Common myeloid progenitor, CD34-positive (primary cell): ENCODE measurements around the gene AMIGO1.

Experiments used
- CTCF ChIA-PET: fragments of 350-600 bp; sonication (Branson Sonifier 250); formaldehyde crosslinking; loops from one replicate; lab custom pipeline; 2021; ENCODE audit warnings: antibody characterized with exemption; lab: Charles Lee
- POLR2A ChIA-PET: fragments of 350-600 bp; sonication (Branson Sonifier 250); formaldehyde crosslinking; loops from one replicate; lab custom pipeline; 2021; ENCODE audit warnings: antibody characterized with exemption; lab: Charles Lee
- DNase-seq, 3 donors: peaks; one replicate each; pipeline versions ENCODE4 v3.0.0 to v3.0.0-alpha.2; 2013
- H3K27ac ChIP-seq, 2 experiments: 1 replicate in 1 of 2; 2 replicates in 1 of 2; pipeline ENCODE4 v1.7.0; 2013; ENCODE audit warnings: inconsistent platforms in 2 of 2, low read length in 2 of 2, mild to moderate bottlenecking in 2 of 2, low read depth in 1 of 2, moderate library complexity in 1 of 2; ENCODE audit not compliant: severe bottlenecking in 2 of 2, insufficient read depth in 1 of 2, poor library complexity in 1 of 2
- H3K27me3 ChIP-seq, 5 experiments: replicated peaks in 2 of 5; 1 replicate in 3 of 5; 2 replicates in 2 of 5; pipeline versions ENCODE4 v1.6.1 to v1.7.0; 2013; ENCODE audit warnings: low read length in 4 of 5, mild to moderate bottlenecking in 2 of 5, moderate library complexity in 2 of 5, inconsistent platforms in 1 of 5; ENCODE audit not compliant: insufficient read depth in 5 of 5, control insufficient read depth in 4 of 5
- H3K36me3 ChIP-seq, 4 experiments: 1 replicate in 2 of 4; 2 replicates in 2 of 4; pipeline versions ENCODE4 v1.6.1 to v1.7.0; 2013; ENCODE audit warnings: low read length in 3 of 4, control low read depth in 1 of 4, mild to moderate bottlenecking in 1 of 4; ENCODE audit not compliant: control insufficient read depth in 4 of 4, insufficient read depth in 4 of 4
- H3K4me1 ChIP-seq, 4 experiments: 1 replicate in 3 of 4; 2 replicates in 1 of 4; pipeline versions ENCODE4 v1.6.1 to v1.7.1; 2013; ENCODE audit warnings: low read length in 3 of 4, mild to moderate bottlenecking in 3 of 4, control low read depth in 1 of 4, inconsistent platforms in 1 of 4, moderate library complexity in 1 of 4; ENCODE audit not compliant: control insufficient read depth in 4 of 4, insufficient read depth in 4 of 4; ENCODE audit errors: control extremely low read depth in 1 of 4
- H3K4me3 ChIP-seq, 7 experiments: 1 replicate in 4 of 7; 2 replicates in 3 of 7; pipeline versions ENCODE4 v1.5.1 to v1.7.0; 2013; ENCODE audit warnings: mild to moderate bottlenecking in 7 of 7, low read length in 6 of 7, moderate library complexity in 6 of 7, inconsistent platforms in 2 of 7, low read depth in 2 of 7, control low read depth in 1 of 7; ENCODE audit not compliant: insufficient read depth in 4 of 7, control insufficient read depth in 1 of 7; ENCODE audit errors: extremely low read depth in 1 of 7
- H3K9me3 ChIP-seq, 5 experiments: 1 replicate in 4 of 5; 2 replicates in 1 of 5; pipeline versions ENCODE4 v1.6.1 to v1.7.1; 2013; ENCODE audit warnings: low read length in 4 of 5, mild to moderate bottlenecking in 2 of 5, inconsistent platforms in 1 of 5, low read depth in 1 of 5, moderate library complexity in 1 of 5; ENCODE audit not compliant: control insufficient read depth in 4 of 5, insufficient read depth in 2 of 5; ENCODE audit errors: control extremely low read depth in 1 of 5
- WGBS: methylation state at CpG from one replicate; pipeline ENCODE4 v1.1.5; 2013; ENCODE audit not compliant: insufficient coverage; 5-methylcytosine and 5-hydroxymethylcytosine counted together

Gene AMIGO1

GRCh38 chr1:109497449-109498160 lies 11.9 kb downstream of the AMIGO1 start:
- Histone ChIP-seq H3K27me3 (no peaks in the 10 kb centered on the region), H3K36me3 (peaks cover 6 to 46% (median 28%) of the 10 kb centered on the region in 4 experiments), H3K4me3 (no peak overlapping the region), H3K9me3 (no peaks in the 10 kb centered on the region), H3K4me1 (peaks cover 0 to 36% (median 20%) of the 10 kb centered on the region in 4 experiments), H3K27ac (no peak overlapping the region)
- DNase-seq, result no peak
- ChIA-PET CTCF (interaction anchor here (0.6 to 39.1 kb wide), 8 partner anchors 6 to 175 kb away, joined by 3 to 1203 read pairs (median 50); partner anchors contain the start of genes AMIGO1, ATXN7L2, CYB561D1 and GPR61), POLR2A (no interaction called here)
- 83% methylated on average over 7 of the region's 9 CpGs for WGBS

DNA sequence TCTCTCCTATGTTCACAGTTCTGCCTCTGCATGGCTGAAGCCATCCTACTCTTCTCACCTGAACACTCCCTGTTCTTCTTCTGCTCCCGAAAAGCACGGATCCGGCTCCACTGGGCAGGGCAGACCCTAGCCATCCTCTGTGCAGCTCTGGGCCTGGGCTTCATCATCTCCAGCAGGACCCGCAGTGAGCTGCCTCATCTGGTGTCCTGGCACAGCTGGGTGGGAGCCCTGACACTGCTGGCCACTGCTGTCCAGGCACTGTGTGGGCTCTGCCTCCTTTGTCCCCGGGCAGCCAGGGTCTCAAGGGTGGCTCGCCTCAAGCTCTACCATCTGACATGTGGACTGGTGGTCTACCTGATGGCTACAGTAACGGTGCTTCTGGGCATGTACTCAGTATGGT lies 13.8 kb downstream of the AMIGO1 start:
- CTCF ChIA-PET, result interaction anchor here (1.4 to 39.1 kb wide), 5 partner anchors 8 to 39 kb away, joined by 4 to 1203 read pairs (median 10); partner anchors contain the start of genes AMIGO1 and GPR61

GRCh38 chr1:109493805-109494539 lies 15.6 kb downstream of the AMIGO1 start, which contains the start of gene CYB561D1:
Gene CYB561D1, plus strand, starts transcription at chr1:109494094. Its CDS starts 46 bp downstream, at chr1:109494140.
- Histone ChIP-seq H3K27me3 (no peaks in the 10 kb centered on the region), H3K36me3 (peaks cover 4 to 44% (median 25%) of the 10 kb centered on the region in 4 experiments), H3K9me3 (no peaks in the 10 kb centered on the region), H3K27ac (peak within 1 kb of the TSS in 1 of 2 experiments; percentile 52), H3K4me1 (peaks cover 0 to 16% (median 10%) of the 10 kb centered on the region in 4 experiments), H3K4me3 (peak within 1 kb of the TSS; percentile 89 to 99 (median 94))
- under 1% methylated on average over 24 of the region's 44 CpGs for WGBS
- ChIA-PET CTCF (interaction anchor here (0.8 to 39.1 kb wide), 10 partner anchors 9 to 143 kb away, joined by 3 to 1203 read pairs (median 7); partner anchors contain the start of genes AMIGO1, ATXN7L2, GNAI3 and GPR61), POLR2A (interaction anchor here (1.4 kb wide), 2 partner anchors 16 to 68 kb away, joined by 3 to 7 read pairs; no protein-coding TSS in a partner anchor)
- DNase-seq, result peak; percentile 84 to 92 (median 92)

More for the DNA sequence above, 13.8 kb downstream of the AMIGO1 start:
- no peaks in the 10 kb centered on the region for H3K27me3 ChIP-seq
- no peaks in the 10 kb centered on the region for H3K9me3 ChIP-seq
- H3K36me3 ChIP-seq, result peaks cover 6 to 44% (median 26%) of the 10 kb centered on the region in 4 experiments
- POLR2A ChIA-PET, result no interaction called here
- 100% methylated on average over 7 of the region's 7 CpGs for WGBS
- H3K4me3 ChIP-seq, result no peak overlapping the region
- H3K27ac ChIP-seq, result no peak overlapping the region
- peaks cover 0 to 17% (median 10%) of the 10 kb centered on the region in 4 experiments for H3K4me1 ChIP-seq
- DNase-seq, result no peak

DNA sequence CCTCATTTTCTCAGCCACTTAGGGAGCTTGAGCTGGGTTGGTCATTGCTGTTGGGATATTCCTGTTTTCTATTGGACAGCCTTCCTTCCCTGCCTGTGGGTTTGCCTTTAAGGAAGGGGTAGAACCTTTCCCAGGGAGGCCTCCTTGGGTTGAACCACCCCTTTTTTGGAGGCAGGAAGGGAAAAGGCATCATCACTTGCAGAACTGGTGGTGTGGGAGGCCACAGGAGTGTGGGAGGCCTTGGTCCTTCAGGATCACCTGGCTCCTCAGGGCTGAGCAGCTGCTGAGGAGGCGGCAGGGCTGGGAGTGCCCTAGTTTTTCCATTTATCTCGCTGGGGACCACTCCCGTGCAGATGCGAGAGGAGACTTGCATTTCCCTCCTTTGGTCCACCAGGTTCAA lies 16.3 kb downstream of the AMIGO1 start:
- Histone ChIP-seq H3K36me3 (peaks cover 4 to 46% (median 25%) of the 10 kb centered on the region in 4 experiments), H3K9me3 (no peaks in the 10 kb centered on the region), H3K4me1 (peaks cover 0 to 16% (median 10%) of the 10 kb centered on the region in 4 experiments), H3K27ac (no peak overlapping the region), H3K27me3 (no peaks in the 10 kb centered on the region), H3K4me3 (no peak overlapping the region)
- WGBS, result 96% methylated on average over 3 of the region's 4 CpGs
- no peak for DNase-seq
- ChIA-PET CTCF (interaction anchor here (0.6 to 39.1 kb wide), 11 partner anchors 8 to 157 kb away, joined by 3 to 1203 read pairs (median 5); partner anchors contain the start of genes AMIGO1, AMPD2, ATXN7L2 and GNAI3), POLR2A (no interaction called here)

DNA sequence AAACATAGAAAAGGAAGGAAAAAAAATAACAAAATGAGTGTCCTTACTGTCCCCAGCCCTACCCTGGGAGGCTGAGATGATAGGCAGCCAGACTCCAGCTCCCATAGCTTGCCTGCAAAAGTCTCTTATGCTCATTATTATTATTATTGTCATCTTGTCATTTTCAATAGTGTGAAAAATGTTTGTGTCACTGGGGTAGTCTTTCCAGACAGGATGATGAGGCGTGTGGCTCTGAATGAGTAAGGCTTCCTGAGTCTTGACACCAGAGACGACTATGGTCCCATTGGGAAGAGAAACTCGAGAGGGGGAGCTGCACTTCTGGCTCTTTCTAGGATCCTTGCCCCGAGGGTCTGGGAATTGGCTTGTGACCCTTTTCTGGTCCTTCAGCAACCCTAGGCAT lies 16.7 kb downstream of the AMIGO1 start:
- Histone ChIP-seq H3K9me3 (no peaks in the 10 kb centered on the region), H3K27ac (no peak overlapping the region), H3K4me1 (peaks cover 0 to 16% (median 10%) of the 10 kb centered on the region in 4 experiments), H3K36me3 (peaks cover 4 to 46% (median 23%) of the 10 kb centered on the region in 4 experiments), H3K27me3 (no peaks in the 10 kb centered on the region), H3K4me3 (no peak overlapping the region)
- DNase-seq, result no peak
- CTCF ChIA-PET, result interaction anchor here (0.7 to 39.1 kb wide), 14 partner anchors 9 to 287 kb away, joined by 3 to 1203 read pairs (median 4); partner anchors contain the start of genes AMIGO1, AMPD2, ATXN7L2 and GNAI3
- POLR2A ChIA-PET, result interaction anchor here (0.6 to 1.2 kb wide), 2 partner anchors 21 to 103 kb away, joined by 3 read pairs; no protein-coding TSS in a partner anchor
- WGBS, result 100% methylated on average over 3 of the region's 4 CpGs

- Histone ChIP-seq H3K4me1 (peaks cover 0 to 16% (median 10%) of the 10 kb centered on the region in 4 experiments), H3K36me3 (peaks cover 2 to 42% (median 15%) of the 10 kb centered on the region in 4 experiments), H3K4me3 (no peak overlapping the region), H3K27me3 (no peaks in the 10 kb centered on the region), H3K27ac (no peak overlapping the region), H3K9me3 (no peaks in the 10 kb centered on the region)
- ChIA-PET CTCF (interaction anchor here (1.1 to 39.1 kb wide), 13 partner anchors 9 to 288 kb away, joined by 3 to 1203 read pairs (median 4); partner anchors contain the start of genes AMIGO1 and GPR61), POLR2A (no interaction called here)
- WGBS, result 100% methylated on average over 8 of the region's 8 CpGs
- no peak for DNase-seq
These were observed 18.2 kb downstream of the AMIGO1 start for GRCh38 chr1:109491372-109491771.
